ENCODE data around the gene RFPL2.
"Not testable (repeated sequence)": the region's sequence is repeated elsewhere in the genome, so short reads cannot be mapped to it uniquely, and the experiment has no call there.

The RFPL2 gene

GRCh38 chr22:32199961-32200360 lies 4.9 kb downstream of the RFPL2 start:
- Histone ChIP-seq H3K27me3 (ENCODE audit: insufficient read depth, low read length) (peaks cover 12% of the 10 kb centered on the region), H3K18ac (ENCODE audit: low read length) (no peak overlapping the region), H3K9ac (ENCODE audit: low read length) (no peak overlapping the region), H2AK5ac (ENCODE audit: low read length) (no peak overlapping the region), H3K14ac (ENCODE audit: low read length) (no peak overlapping the region), H2BK120ac (ENCODE audit: insufficient read depth, low read length, poor library complexity) (no peak overlapping the region), H4K12ac (ENCODE audit: low read depth, low read length) (no peak overlapping the region), H3K4me1 (ENCODE audit: control insufficient read depth in 1 of 2, insufficient read depth in 2 of 2, low read length in 2 of 2) (peaks cover 5 to 6% of the 10 kb centered on the region in 2 experiments), H3K36me3 (ENCODE audit: control insufficient read depth in 1 of 2, insufficient read depth in 2 of 2, low read length in 2 of 2) (no peaks in the 10 kb centered on the region), H3K9me3 (ENCODE audit: insufficient read depth, low read depth, low read length) (no peaks in the 10 kb centered on the region), H3K79me1 (ENCODE audit: low read length) (no peaks in the 10 kb centered on the region), H2AFZ (ENCODE audit: insufficient read depth, low read length, poor library complexity) (no peak overlapping the region), H3K4ac (ENCODE audit: low read depth, low read length) (no peak overlapping the region), H3K79me2 (ENCODE audit: control insufficient read depth, insufficient read depth, low read length, poor library complexity) (no peaks in the 10 kb centered on the region), H3K23ac (ENCODE audit: low read length) (no peak overlapping the region), H4K8ac (ENCODE audit: low read depth, low read length) (no peak overlapping the region), H3K4me3 (ENCODE audit: low read depth, low read length) (no peak overlapping the region), H3K4me2 (ENCODE audit: low read length) (no peak overlapping the region), H2BK5ac (ENCODE audit: low read depth, low read length, poor library complexity) (no peak overlapping the region), H4K91ac (ENCODE audit: low read depth, low read length) (no peak overlapping the region), H2BK12ac (ENCODE audit: low read length) (no peak overlapping the region), H3K27ac (ENCODE audit: low read depth, low read length) (no peak overlapping the region)
- no CpG with 5 or more reads among the region's 7 CpGs for WGBS (ENCODE audit: extremely low coverage, insufficient coverage, insufficient read length)
- no peak for DNase-seq

DNA sequence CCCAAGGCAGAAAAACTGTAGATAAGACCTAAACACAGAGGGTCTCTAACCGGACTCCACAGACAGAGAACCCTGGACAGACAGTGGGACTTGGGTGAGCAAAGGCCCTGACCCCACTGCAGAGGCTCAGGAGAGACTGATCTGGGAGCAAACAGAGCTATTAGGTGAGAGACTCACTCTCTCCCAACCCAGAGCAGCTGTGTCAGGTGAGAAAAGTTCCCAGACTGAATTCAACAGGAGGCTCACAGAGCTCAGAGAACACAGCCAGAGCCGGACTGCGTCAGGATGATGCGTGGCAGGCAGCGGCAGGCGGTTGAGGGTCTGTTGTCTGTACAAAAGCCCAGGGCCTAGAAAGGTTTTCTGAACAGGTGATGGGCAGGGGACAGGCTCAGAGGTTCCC lies 5.5 kb downstream of the RFPL2 start:
- no peak overlapping the region for H4K12ac ChIP-seq (ENCODE audit: low read depth, low read length)
- H2AFZ ChIP-seq (ENCODE audit: insufficient read depth, low read length, poor library complexity) = no peak overlapping the region
- DNase-seq = no peak
- H3K4me1 ChIP-seq (ENCODE audit: control insufficient read depth in 1 of 2, insufficient read depth in 2 of 2, low read length in 2 of 2) = peaks cover 2 to 3% of the 10 kb centered on the region in 2 experiments
- no peaks in the 10 kb centered on the region for H3K36me3 ChIP-seq (ENCODE audit: control insufficient read depth in 1 of 2, insufficient read depth in 2 of 2, low read length in 2 of 2)
- H2AK5ac ChIP-seq (ENCODE audit: low read length) = no peak overlapping the region
- no peak overlapping the region for H2BK120ac ChIP-seq (ENCODE audit: insufficient read depth, low read length, poor library complexity)
- H3K79me2 ChIP-seq (ENCODE audit: control insufficient read depth, insufficient read depth, low read length, poor library complexity) = no peaks in the 10 kb centered on the region
- H3K79me1 ChIP-seq (ENCODE audit: low read length) = no peaks in the 10 kb centered on the region
- no peak overlapping the region for H3K23ac ChIP-seq (ENCODE audit: low read length)
- H2BK5ac ChIP-seq (ENCODE audit: low read depth, low read length, poor library complexity) = no peak overlapping the region
- no peak overlapping the region for H3K18ac ChIP-seq (ENCODE audit: low read length)
- no peaks in the 10 kb centered on the region for H3K9me3 ChIP-seq (ENCODE audit: insufficient read depth, low read depth, low read length)
- no peak overlapping the region for H4K91ac ChIP-seq (ENCODE audit: low read depth, low read length)
- no peak overlapping the region for H4K8ac ChIP-seq (ENCODE audit: low read depth, low read length)
- no peak overlapping the region for H2BK12ac ChIP-seq (ENCODE audit: low read length)
- WGBS (ENCODE audit: extremely low coverage, insufficient coverage, insufficient read length) = no CpG with 5 or more reads among the region's 6 CpGs
- no peak overlapping the region for H3K14ac ChIP-seq (ENCODE audit: low read length)
- H3K4me3 ChIP-seq (ENCODE audit: low read depth, low read length) = no peak overlapping the region
- H3K9ac ChIP-seq (ENCODE audit: low read length) = no peak overlapping the region
- H3K4me2 ChIP-seq (ENCODE audit: low read length) = no peak overlapping the region
- peaks cover 10% of the 10 kb centered on the region for H3K27me3 ChIP-seq (ENCODE audit: insufficient read depth, low read length)
- no peak overlapping the region for H3K4ac ChIP-seq (ENCODE audit: low read depth, low read length)
- H3K27ac ChIP-seq (ENCODE audit: low read depth, low read length) = no peak overlapping the region

DNA sequence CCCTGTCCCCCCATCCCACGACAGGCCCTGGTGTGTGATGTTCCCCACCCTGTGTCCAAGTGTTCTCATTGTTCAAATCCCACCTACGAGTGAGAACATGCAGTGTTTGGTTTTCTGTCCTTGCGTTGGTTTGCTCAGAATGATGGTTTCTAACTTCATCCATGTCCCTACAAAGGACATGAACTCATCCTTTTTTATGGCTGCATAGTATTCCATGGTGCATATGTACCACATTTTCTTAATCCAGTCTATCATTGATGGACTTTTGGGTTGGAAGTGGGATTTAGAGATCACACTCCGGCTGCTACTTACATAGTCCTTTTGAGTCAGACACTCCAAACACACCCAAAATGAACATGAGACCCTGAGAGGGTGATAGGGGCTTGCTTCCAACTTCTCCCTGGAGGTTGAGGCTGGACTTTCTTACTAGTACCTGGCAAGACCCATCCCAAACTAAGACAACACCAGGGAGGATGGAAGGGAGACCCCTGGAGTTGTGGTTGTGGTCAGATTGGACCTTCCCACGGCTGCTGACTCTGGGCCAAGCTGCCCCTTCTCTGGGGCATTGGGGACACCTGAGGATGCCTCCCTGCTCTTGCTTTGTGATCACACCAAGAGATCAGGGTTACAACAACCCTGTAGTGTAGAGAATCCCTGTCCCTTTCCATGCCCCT lies 7.2 kb downstream of the RFPL2 start:
- not testable (repeated sequence) for H3K4ac ChIP-seq (ENCODE audit: low read depth, low read length); H3K27ac ChIP-seq (ENCODE audit: low read depth, low read length); H3K27me3 ChIP-seq (ENCODE audit: insufficient read depth, low read length); H3K18ac ChIP-seq (ENCODE audit: low read length); H2BK12ac ChIP-seq (ENCODE audit: low read length); H2AFZ ChIP-seq (ENCODE audit: insufficient read depth, low read length, poor library complexity); H3K4me1 ChIP-seq (ENCODE audit: control insufficient read depth in 1 of 2, insufficient read depth in 2 of 2, low read length in 2 of 2); H2AK5ac ChIP-seq (ENCODE audit: low read length); H4K8ac ChIP-seq (ENCODE audit: low read depth, low read length); H3K14ac ChIP-seq (ENCODE audit: low read length); H3K4me2 ChIP-seq (ENCODE audit: low read length); H3K79me2 ChIP-seq (ENCODE audit: control insufficient read depth, insufficient read depth, low read length, poor library complexity); H3K9ac ChIP-seq (ENCODE audit: low read length); H3K36me3 ChIP-seq (ENCODE audit: control insufficient read depth in 1 of 2, insufficient read depth in 2 of 2, low read length in 2 of 2); H3K79me1 ChIP-seq (ENCODE audit: low read length); H3K23ac ChIP-seq (ENCODE audit: low read length); DNase-seq; H4K12ac ChIP-seq (ENCODE audit: low read depth, low read length); H2BK120ac ChIP-seq (ENCODE audit: insufficient read depth, low read length, poor library complexity); H2BK5ac ChIP-seq (ENCODE audit: low read depth, low read length, poor library complexity); H3K4me3 ChIP-seq (ENCODE audit: low read depth, low read length); H4K91ac ChIP-seq (ENCODE audit: low read depth, low read length); H3K9me3 ChIP-seq (ENCODE audit: insufficient read depth, low read depth, low read length)
- WGBS (ENCODE audit: extremely low coverage, insufficient coverage, insufficient read length) = no CpG with 5 or more reads among the region's 5 CpGs

- H3K27me3 ChIP-seq (ENCODE audit: insufficient read depth, low read length); DNase-seq; H3K79me2 ChIP-seq (ENCODE audit: control insufficient read depth, insufficient read depth, low read length, poor library complexity): not testable (repeated sequence)
Observed at GRCh38 chr22:32195900-32196299, 9.0 kb downstream of the RFPL2 start.

More at GRCh38 chr22:32195900-32196299, 9.0 kb downstream of the RFPL2 start:
- not testable (repeated sequence) for H3K4me2 ChIP-seq (ENCODE audit: low read length); H2AFZ ChIP-seq (ENCODE audit: insufficient read depth, low read length, poor library complexity); H3K4me3 ChIP-seq (ENCODE audit: low read depth, low read length); H4K8ac ChIP-seq (ENCODE audit: low read depth, low read length); H2BK120ac ChIP-seq (ENCODE audit: insufficient read depth, low read length, poor library complexity); H3K18ac ChIP-seq (ENCODE audit: low read length); H2BK5ac ChIP-seq (ENCODE audit: low read depth, low read length, poor library complexity); H2BK12ac ChIP-seq (ENCODE audit: low read length); H2AK5ac ChIP-seq (ENCODE audit: low read length); H3K9me3 ChIP-seq (ENCODE audit: insufficient read depth, low read depth, low read length); H3K36me3 ChIP-seq (ENCODE audit: control insufficient read depth in 1 of 2, insufficient read depth in 2 of 2, low read length in 2 of 2); H3K4me1 ChIP-seq (ENCODE audit: control insufficient read depth in 1 of 2, insufficient read depth in 2 of 2, low read length in 2 of 2); H3K27ac ChIP-seq (ENCODE audit: low read depth, low read length); H3K4ac ChIP-seq (ENCODE audit: low read depth, low read length); H4K12ac ChIP-seq (ENCODE audit: low read depth, low read length); H4K91ac ChIP-seq (ENCODE audit: low read depth, low read length); H3K23ac ChIP-seq (ENCODE audit: low read length); H3K79me1 ChIP-seq (ENCODE audit: low read length); H3K14ac ChIP-seq (ENCODE audit: low read length); H3K9ac ChIP-seq (ENCODE audit: low read length)
- no CpG with 5 or more reads among the region's 3 CpGs for WGBS (ENCODE audit: extremely low coverage, insufficient coverage, insufficient read length)

All from trophoblast cell (in vitro differentiated cells and primary cell).